PC-9 (cell line): Measurements from ENCODE around the gene GALNT13. TPM values are rescaled to one million over a fixed set of nuclear protein-coding genes. Genes with fewer than 3 reads are reported as not detected.
A peak's percentile ranks its signal among the peaks of the same experiment; 100 is the strongest.

Source experiments
- BruUV-seq: library from RNA; stranded (reverse); fragments of 400-500 nt; replicated peaks from 2 replicates; lab custom pipeline; 2021; lab: Mats Ljungman, UMichigan
- CTCF ChIA-PET: fragments of 300-600 bp; sonication (Branson Sonifier 250); formaldehyde crosslinking; loops from one replicate; lab custom pipeline; 2022; ENCODE audit warnings: antibody characterized with exemption; lab: Charles Lee
- POLR2A ChIA-PET: fragments of 300-600 bp; sonication (Branson Sonifier 250); formaldehyde crosslinking; loops from one replicate; lab custom pipeline; 2022; ENCODE audit warnings: antibody characterized with exemption; ENCODE audit not compliant: unreplicated experiment; lab: Charles Lee
- DNase-seq, 2 experiments: peaks; one replicate each; pipeline versions ENCODE4 v3.0.0 to v3.0.0-alpha.2; 2015 to 2022; ENCODE audit warnings: mixed read lengths in 1 of 2
- H2AFZ ChIP-seq: fragments of 200-600 bp; sonication (generic); 2 replicates; pipeline ENCODE4 v1.8.1; 2017; ENCODE audit warnings: antibody characterized with exemption
- H3F3A ChIP-seq: fragments of 200-600 bp; sonication (generic); 2 replicates; pipeline ENCODE4 v1.8.1; 2017; ENCODE audit warnings: antibody characterized with exemption, mild to moderate bottlenecking, low read depth; ENCODE audit not compliant: insufficient read depth
- H3K27ac ChIP-seq: fragments of 200-600 bp; sonication (generic); 2 replicates; pipeline ENCODE4 v1.6.1; 2016; ENCODE audit warnings: mixed run types
- H3K27me3 ChIP-seq: fragments of 200-600 bp; sonication (generic); 2 replicates; pipeline ENCODE4 v1.6.1; 2016; ENCODE audit warnings: low read depth, mixed run types; ENCODE audit not compliant: insufficient read depth
- H3K36me3 ChIP-seq: fragments of 200-600 bp; sonication (generic); 2 replicates; pipeline ENCODE4 v1.6.1; 2016; ENCODE audit warnings: low read depth, mixed run types
- H3K4me1 ChIP-seq: fragments of 200-600 bp; sonication (generic); replicated peaks from 2 replicates; pipeline ENCODE4 v1.6.1; 2016; ENCODE audit warnings: mixed run types; ENCODE audit not compliant: insufficient read depth
- H3K4me2 ChIP-seq: fragments of 200-600 bp; sonication (generic); 2 replicates; pipeline ENCODE4 v1.6.1; 2017; ENCODE audit warnings: mixed run types
- H3K4me3 ChIP-seq: fragments of 200-600 bp; sonication (generic); 2 replicates; pipeline ENCODE4 v1.6.1; 2016; ENCODE audit warnings: mixed run types
- H3K79me2 ChIP-seq: fragments of 200-600 bp; sonication (generic); 2 replicates; pipeline ENCODE4 v1.6.1; 2017; ENCODE audit warnings: low read depth, mixed run types
- H3K9me2 ChIP-seq: fragments of 200-600 bp; sonication (generic); 2 replicates; pipeline ENCODE4 v1.8.1; 2017; ENCODE audit warnings: mild to moderate bottlenecking; ENCODE audit not compliant: insufficient read depth
- H3K9me3 ChIP-seq: fragments of 200-600 bp; sonication (generic); 2 replicates; pipeline ENCODE4 v1.8.1; 2016; ENCODE audit warnings: low read depth; ENCODE audit not compliant: insufficient read depth
- H4K20me1 ChIP-seq: fragments of 200-600 bp; sonication (generic); 2 replicates; pipeline ENCODE4 v1.8.1; 2017; ENCODE audit not compliant: insufficient read depth
- CTCF ChIP-seq: fragments of 200-600 bp; sonication (generic); conservative IDR thresholded peaks from 2 replicates; pipeline ENCODE4 v1.6.1; 2017; ENCODE audit warnings: mixed run types, antibody characterized with exemption, mild to moderate bottlenecking, moderate library complexity
- EZH2 ChIP-seq: fragments of 200-600 bp; sonication (generic); IDR thresholded peaks from 2 replicates; pipeline ENCODE4 v1.8.0; 2017; ENCODE audit warnings: antibody characterized with exemption, low read depth
- intact Hi-C: fragments of 100-400 bp; cut with micrococcal nuclease; formaldehyde crosslinking; loops from one replicate; pipeline ENCODE4 v1.10.0; 2022; ENCODE audit not compliant: unreplicated experiment
- total RNA-seq: library from RNA; stranded (reverse); gene quantifications from 2 replicates; pipeline ENCODE4 v1.2.3, GENCODE V29; 2021

The GALNT13 gene
- total RNA-seq, 1 experiment from 2014 or later = 3.6 TPM

- no peaks in the 10 kb centered on the region for H3K4me1 ChIP-seq
- intact Hi-C loops = no loop called here
- H3K4me2 ChIP-seq = no peak overlapping the region
- H3K27ac ChIP-seq = no peak overlapping the region
- 0 out of 2 replicates have a peak, but pooled peaks cover 6% of the 10 kb centered on the region for H3F3A ChIP-seq
- ChIA-PET POLR2A (no interaction called here), CTCF (no interaction called here)
- H3K9me3 ChIP-seq = no peaks in the 10 kb centered on the region
- no peaks in the 10 kb centered on the region for H3K36me3 ChIP-seq
- no peak overlapping the region for H3K4me3 ChIP-seq
- no peak overlapping the region for H2AFZ ChIP-seq
- TF ChIP-seq CTCF = no peak
- no peak for TF ChIP-seq EZH2
- no TSS peak for BruUV-seq
- DNase-seq = no peak
- H4K20me1 ChIP-seq = no peaks in the 10 kb centered on the region
- no peaks in the 10 kb centered on the region for H3K79me2 ChIP-seq
- H3K9me2 ChIP-seq = no peaks in the 10 kb centered on the region
- H3K27me3 ChIP-seq = no peaks in the 10 kb centered on the region
These were observed 5.1 kb upstream of the GALNT13 start for GRCh38 chr2:153866595-153866994.

GRCh38 chr2:153870308-153870707, 1.4 kb upstream of the GALNT13 start:
- no peak for DNase-seq
- intact Hi-C loops = loop anchor here (5.0 kb wide), 1 partner anchor 507 kb away; no protein-coding TSS in a partner anchor
- Histone ChIP-seq H3K36me3 (no peaks in the 10 kb centered on the region), H3F3A (0 out of 2 replicates have a peak, but pooled peaks cover 6% of the 10 kb centered on the region), H3K27me3 (no peaks in the 10 kb centered on the region), H3K9me2 (no peaks in the 10 kb centered on the region), H3K9me3 (no peaks in the 10 kb centered on the region), H3K79me2 (no peaks in the 10 kb centered on the region), H3K4me3 (no peak overlapping the region), H2AFZ (no peak overlapping the region), H4K20me1 (no peaks in the 10 kb centered on the region; the same call in 1 of the 2 replicates), H3K4me1 (no peaks in the 10 kb centered on the region), H3K27ac (no peak overlapping the region), H3K4me2 (peak overlapping the region; percentile 75; the same call in 1 of the 2 replicates)
- BruUV-seq = no TSS peak
- TF ChIP-seq EZH2 (no peak), CTCF (peak; percentile 37; the same call in 1 of the 2 replicates)
- ChIA-PET CTCF (no interaction called here), POLR2A (no interaction called here)

GRCh38 chr2:153872311-153873051, 759 bp downstream of the GALNT13 start:
- H3K4me2 ChIP-seq = peak overlapping the region; percentile 91

More at GRCh38 chr2:153872311-153873051, 759 bp downstream of the GALNT13 start:
- Histone ChIP-seq H3K4me1 (no peaks in the 10 kb centered on the region), H3K4me3 (peak overlapping the region; percentile 85), H3K27me3 (no peaks in the 10 kb centered on the region), H3K79me2 (0 out of 2 replicates have a peak, but pooled peaks cover 2% of the 10 kb centered on the region), H4K20me1 (no peaks in the 10 kb centered on the region; the same call in 1 of the 2 replicates), H2AFZ (peak overlapping the region; percentile 74; the same call in 1 of the 2 replicates), H3K27ac (no peak overlapping the region), H3K9me2 (no peaks in the 10 kb centered on the region), H3K9me3 (no peaks in the 10 kb centered on the region), H3F3A (0 out of 2 replicates have a peak, but pooled peaks cover 6% of the 10 kb centered on the region), H3K36me3 (no peaks in the 10 kb centered on the region)
- CTCF ChIA-PET = no interaction called here
- POLR2A ChIA-PET = no interaction called here
- intact Hi-C loops = loop anchor here (5.0 kb wide), 1 partner anchor 505 kb away; no protein-coding TSS in a partner anchor
- no peak for TF ChIP-seq EZH2
- TF ChIP-seq CTCF = no peak
- no peak for DNase-seq
- BruUV-seq = no TSS peak
